GM13976 (cell line): Measurements from ENCODE around the gene SPIRE1.
A peak's percentile ranks its signal among the peaks of the same experiment; 100 is the strongest.

Source experiments
- DNase-seq: peaks from one replicate; pipeline ENCODE4 v3.0.0; 2012; ENCODE audit warnings: low spot score
- in situ Hi-C: fragments of 300-500 bp; cut with MboI; formaldehyde crosslinking; loops from one replicate; pipeline ENCODE4 v1.12.0; 2022; ENCODE audit warnings: low sequenced_read_pairs, mixed read lengths, inconsistent platforms; ENCODE audit not compliant: unreplicated experiment
- TF ChIP-seq, protein P1 (sequence below): IDR thresholded peaks from 2 replicates; pipeline ENCODE4 v1.5.1; 2012; ENCODE audit warnings: borderline replicate concordance, mild to moderate bottlenecking; ENCODE audit not compliant: insufficient read depth; ENCODE audit errors: extremely low read depth, missing control alignments, control extremely low read depth

The SPIRE1 gene

DNA sequence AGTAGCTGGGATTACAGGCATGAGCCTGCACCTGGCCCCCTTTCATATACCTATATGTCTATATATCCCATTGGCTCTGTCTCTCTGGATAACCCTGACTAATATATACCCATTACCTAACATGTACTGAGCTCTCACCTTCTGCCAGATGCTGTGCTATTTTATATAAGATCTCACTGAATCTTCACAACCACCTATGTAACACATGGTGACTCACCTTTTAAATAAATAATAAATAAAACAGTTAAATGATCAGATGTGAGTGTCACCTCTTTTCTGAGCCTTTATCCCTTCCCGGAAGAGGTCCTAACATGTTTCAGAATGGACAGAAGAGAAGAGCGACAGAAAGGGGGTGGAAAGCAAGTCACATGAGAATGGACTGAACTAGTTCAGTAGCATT is 123.1 kb downstream of the SPIRE1 start:
- no peak for DNase-seq
- TF ChIP-seq, protein P1, sequence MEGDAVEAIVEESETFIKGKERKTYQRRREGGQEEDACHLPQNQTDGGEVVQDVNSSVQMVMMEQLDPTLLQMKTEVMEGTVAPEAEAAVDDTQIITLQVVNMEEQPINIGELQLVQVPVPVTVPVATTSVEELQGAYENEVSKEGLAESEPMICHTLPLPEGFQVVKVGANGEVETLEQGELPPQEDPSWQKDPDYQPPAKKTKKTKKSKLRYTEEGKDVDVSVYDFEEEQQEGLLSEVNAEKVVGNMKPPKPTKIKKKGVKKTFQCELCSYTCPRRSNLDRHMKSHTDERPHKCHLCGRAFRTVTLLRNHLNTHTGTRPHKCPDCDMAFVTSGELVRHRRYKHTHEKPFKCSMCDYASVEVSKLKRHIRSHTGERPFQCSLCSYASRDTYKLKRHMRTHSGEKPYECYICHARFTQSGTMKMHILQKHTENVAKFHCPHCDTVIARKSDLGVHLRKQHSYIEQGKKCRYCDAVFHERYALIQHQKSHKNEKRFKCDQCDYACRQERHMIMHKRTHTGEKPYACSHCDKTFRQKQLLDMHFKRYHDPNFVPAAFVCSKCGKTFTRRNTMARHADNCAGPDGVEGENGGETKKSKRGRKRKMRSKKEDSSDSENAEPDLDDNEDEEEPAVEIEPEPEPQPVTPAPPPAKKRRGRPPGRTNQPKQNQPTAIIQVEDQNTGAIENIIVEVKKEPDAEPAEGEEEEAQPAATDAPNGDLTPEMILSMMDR = no peak
- in situ Hi-C loops = no loop called here

DNA sequence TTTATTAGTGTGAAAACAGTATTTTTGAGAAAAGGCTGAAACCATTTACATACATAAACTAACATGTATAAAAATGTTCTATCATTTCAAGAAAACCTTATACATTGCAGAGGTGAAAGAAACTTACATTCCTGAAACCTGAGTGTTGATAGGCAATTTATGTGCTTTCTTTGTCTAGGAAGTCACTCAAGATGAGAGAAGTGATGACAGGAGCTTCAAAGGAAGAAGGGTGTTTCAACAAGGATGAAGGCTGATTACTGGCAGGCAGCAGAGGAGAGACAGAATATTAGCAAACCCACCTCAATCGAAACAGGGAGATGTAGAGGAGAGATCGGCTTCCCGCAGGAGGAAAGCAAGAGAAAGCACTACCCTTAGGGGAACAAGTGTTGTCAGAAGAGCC is 125.2 kb downstream of the SPIRE1 start:
- in situ Hi-C loops = no loop called here
- TF ChIP-seq, protein P1 = no peak
- DNase-seq = no peak

DNA sequence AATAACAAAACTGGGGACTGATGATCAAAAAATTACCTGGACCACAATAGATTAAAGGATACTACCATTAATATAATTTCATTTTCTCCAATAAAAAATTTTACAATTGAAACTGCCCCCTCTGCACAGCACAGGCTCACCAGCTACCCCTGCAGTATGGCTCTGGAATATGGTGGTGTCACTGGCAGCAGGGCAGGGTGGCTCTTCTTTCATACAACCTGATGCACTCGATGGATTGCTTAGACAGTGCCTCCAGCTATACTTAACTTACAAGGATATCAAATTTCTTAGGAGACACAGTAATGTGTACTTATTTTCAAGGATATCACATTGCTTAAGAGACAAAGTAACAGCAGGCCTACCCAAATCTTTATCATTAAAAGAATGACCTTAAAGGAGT is 126.2 kb downstream of the SPIRE1 start:
- in situ Hi-C loops = no loop called here
- DNase-seq = no peak
- TF ChIP-seq, protein P1 = no peak

DNA sequence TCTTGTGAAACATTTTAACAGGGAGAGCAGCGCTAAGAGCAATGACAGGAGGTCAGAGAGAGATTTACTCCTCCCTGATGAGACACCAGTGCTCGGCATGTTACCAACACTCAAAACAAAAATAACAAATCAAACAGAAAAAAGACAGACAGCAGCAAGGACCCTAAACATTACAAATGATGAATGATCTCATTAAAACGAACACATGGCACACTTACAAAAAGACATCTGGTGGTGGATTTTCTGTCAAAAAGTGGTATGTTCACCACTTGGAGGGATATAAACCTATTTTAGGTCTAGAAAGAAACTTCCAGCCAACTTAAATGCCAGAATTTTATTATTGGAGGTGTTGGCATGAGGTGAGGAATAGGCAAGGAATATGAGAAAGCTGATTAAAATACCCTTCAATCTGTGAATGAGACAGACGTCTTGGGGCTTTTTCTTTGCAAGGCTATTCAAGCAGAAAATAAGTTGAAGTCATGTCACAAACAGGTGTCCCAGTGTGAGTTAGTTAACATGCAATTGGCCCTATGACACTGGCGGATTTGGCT is 137.4 kb downstream of the SPIRE1 start:
- DNase-seq = peak; percentile 15
- in situ Hi-C loops = no loop called here
- TF ChIP-seq, protein P1 = no peak

DNA sequence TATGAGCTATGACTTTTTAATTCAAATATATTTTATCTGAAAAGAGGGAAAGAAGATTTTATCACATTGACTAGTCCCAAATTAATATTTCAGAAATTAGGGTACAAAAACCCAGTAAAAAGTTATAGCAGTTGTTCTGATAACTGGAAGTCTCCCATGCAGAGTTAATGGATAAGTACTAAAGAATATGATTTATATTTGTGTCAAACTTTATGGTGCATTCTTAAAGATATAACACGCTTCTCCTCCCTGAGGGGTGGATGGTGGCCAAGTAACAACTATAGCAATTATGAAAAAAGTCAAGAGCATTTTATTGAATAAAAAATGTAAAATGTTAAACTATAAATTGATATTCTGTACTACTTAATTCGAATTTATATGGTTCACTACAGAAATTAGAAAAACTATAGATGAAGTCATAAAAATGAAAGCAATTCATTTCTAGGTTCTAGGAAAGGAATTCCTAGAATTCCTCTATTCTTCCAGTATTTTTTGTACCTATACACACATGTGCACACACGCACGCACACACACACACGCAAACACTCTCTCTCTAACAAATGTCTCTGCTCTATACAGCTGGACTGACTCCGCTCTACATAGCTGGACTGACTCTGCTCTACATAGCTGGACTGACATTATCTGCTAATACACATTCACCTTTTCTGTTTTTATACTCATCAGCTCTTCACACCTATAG is 138.9 kb downstream of the SPIRE1 start:
- in situ Hi-C loops = no loop called here
- TF ChIP-seq, protein P1 = no peak
- DNase-seq = no peak

DNA sequence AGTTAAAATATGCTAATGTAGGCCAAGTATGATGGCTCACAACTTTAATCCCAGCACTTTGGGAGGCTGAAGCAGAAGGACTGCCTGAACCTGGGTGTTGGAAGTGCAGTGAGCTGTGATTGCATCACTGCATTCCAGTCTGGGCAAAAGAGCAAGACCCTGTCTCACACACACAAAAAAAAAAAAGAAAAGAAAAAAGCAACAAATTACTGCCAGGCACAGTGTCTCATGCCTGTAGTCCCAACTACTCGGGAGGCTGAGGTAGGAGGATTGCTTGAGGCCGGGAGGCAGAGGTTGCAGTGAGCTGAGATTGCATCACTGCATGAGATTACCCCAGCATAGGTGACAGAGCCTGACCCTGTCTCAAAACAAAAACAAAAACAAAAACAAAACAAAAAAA is 139.6 kb downstream of the SPIRE1 start:
- in situ Hi-C loops = no loop called here
- no peak for DNase-seq
- TF ChIP-seq, protein P1 = no peak
